RWPE1 (cell line): ENCODE data around the gene ABO.
"Not testable (repeated sequence)": the region's sequence is repeated elsewhere in the genome, so short reads cannot be mapped to it uniquely, and the experiment has no call there.

Experiments used
- CTCF ChIA-PET: fragments of 350-600 bp; sonication (Branson Sonifier 250); formaldehyde crosslinking; extraction: SDS; loops from one replicate; lab custom pipeline; 2021; lab: Yijun Ruan, JAX
- POLR2A ChIA-PET: fragments of 400-600 bp; formaldehyde crosslinking; extraction: SDS; loops from one replicate; lab custom pipeline; 2020; ENCODE audit warnings: antibody characterized with exemption; ENCODE audit not compliant: low non-redundant PET; lab: Yijun Ruan, JAX
- DNase-seq: peaks from one replicate; pipeline ENCODE4 v3.0.0; 2012; ENCODE audit warnings: low spot score
- H3K27ac ChIP-seq: fragments of 450-650 bp; 2 replicates; pipeline ENCODE4 v1.5.1; 2017
- TF ChIP-seq, protein P1 (sequence below): fragments of 450-650 bp; conservative IDR thresholded peaks from 2 replicates; pipeline ENCODE4 v1.5.1; 2017; ENCODE audit warnings: low read depth, mild to moderate bottlenecking

The ABO gene

DNA sequence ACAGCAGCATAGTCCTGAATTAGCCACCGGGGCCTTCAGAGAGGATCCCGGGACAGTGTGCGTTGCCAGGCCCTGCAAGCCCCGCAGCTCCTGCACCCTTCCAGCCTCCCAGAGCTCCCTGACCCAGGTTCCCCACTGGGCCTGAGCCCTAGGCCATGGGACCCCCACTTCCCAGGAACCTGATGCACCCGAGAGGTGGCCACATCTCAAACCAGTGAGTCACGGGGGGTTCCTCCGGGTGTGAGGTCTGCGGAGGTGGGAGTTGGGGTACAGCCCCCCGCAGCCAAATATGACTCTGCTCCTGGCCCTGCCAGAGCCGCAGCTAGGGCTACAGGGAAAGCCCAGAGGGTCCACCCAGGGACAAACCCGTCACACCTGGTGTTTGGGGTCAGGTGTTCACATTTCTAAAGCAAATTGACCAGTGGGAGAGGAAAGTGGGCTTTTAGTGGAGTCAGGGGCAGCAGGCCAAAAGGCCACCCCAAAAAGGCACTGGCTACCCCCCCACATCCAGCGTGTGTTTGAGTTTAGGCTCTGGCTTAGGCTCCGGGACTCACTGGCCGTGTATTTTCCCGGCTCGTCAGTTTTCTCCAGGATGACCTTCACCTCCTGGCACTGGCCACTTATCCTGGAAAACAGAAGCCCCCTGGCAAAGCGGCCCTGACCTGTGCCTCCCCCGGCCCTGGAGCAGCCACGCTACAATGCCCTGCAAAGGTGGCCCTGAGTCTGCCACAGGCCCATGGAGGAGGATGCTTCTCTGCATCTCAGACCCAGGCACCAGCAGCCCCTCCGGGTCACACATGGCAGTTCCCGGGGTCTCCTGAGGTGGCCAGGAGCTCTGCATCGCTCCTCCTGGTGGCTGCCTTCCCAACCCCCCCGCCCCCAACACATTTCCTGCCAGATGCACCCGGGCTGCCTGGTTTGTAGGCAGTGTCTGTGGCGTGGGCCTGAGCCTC, 48.5 kb downstream of the ABO start:
- DNase-seq: no peak
- TF ChIP-seq, protein P1, sequence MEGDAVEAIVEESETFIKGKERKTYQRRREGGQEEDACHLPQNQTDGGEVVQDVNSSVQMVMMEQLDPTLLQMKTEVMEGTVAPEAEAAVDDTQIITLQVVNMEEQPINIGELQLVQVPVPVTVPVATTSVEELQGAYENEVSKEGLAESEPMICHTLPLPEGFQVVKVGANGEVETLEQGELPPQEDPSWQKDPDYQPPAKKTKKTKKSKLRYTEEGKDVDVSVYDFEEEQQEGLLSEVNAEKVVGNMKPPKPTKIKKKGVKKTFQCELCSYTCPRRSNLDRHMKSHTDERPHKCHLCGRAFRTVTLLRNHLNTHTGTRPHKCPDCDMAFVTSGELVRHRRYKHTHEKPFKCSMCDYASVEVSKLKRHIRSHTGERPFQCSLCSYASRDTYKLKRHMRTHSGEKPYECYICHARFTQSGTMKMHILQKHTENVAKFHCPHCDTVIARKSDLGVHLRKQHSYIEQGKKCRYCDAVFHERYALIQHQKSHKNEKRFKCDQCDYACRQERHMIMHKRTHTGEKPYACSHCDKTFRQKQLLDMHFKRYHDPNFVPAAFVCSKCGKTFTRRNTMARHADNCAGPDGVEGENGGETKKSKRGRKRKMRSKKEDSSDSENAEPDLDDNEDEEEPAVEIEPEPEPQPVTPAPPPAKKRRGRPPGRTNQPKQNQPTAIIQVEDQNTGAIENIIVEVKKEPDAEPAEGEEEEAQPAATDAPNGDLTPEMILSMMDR: no peak
- POLR2A ChIA-PET: no interaction called here
- no peak overlapping the region for H3K27ac ChIP-seq
- CTCF ChIA-PET: interaction anchor here (0.7 kb wide), 1 partner anchor 9 kb away, joined by 5 read pairs; no protein-coding TSS in a partner anchor

DNA sequence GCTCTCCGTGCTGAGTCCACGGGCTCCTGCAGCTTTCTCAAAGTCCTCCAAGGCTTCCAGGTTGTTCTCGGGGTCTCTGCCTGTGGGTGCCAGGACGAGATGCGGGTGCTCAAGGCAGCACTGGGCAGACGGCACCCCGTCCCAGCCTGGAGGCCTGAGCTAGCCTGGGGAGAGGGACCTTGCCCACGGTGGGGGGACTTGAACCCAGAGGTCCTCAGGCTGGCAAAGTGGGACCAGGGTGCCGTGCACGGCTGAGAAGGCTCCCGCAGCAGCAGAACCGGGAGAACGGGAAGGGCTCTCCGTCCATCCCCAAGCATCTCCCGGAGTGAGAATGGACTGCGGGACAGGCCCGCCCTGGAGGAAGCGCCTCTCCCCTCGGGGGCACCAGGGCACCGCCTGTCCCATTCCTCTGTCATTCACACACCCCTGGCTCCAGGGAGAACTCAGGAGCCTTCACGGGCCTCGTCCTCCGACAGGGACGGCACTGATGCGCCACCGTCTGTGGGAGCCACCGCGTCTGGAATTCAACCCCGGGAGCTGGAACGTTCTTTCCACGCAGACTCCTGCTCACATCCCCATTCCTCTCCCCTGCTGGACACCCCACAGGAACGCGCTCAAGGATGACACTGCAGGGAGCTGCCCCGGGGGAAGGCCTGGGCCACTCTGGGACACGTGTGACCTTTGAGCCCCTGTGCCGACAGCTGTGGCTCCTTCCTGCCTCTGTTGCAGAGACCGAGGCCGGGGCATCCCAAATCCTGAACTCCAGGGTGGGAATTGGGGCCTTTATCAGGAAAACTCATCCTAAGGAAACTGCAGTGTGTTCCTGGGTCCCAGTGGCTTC, 49.6 kb downstream of the ABO start:
- H3K27ac ChIP-seq: no peak overlapping the region
- ChIA-PET CTCF (interaction anchor here (0.7 kb wide), 1 partner anchor 8 kb away, joined by 5 read pairs; no protein-coding TSS in a partner anchor), POLR2A (no interaction called here)
- no peak for DNase-seq
- TF ChIP-seq, protein P1: no peak

DNA sequence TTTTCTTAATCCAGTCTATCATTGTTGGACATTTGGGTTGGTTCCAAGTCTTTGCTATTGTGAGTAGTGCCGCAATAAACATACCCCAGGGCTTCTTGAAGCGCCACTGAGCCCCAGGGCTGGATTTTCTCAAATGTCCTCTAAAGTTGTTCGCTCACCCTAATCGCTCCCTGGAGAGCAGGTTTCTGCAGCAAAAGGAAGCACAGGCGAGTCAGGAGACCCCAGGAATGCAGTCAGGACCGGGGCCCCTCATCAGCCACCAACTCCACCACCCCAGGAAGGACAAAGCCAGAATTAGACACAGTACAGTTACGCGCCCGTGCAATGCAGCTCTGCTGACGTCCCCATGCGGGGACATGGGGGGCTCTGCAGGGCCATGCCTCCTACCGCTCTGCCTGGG, 50.2 kb downstream of the ABO start:
- ChIA-PET CTCF (no interaction called here), POLR2A (no interaction called here)
- no peak overlapping the region for H3K27ac ChIP-seq
- TF ChIP-seq, protein P1: no peak
- DNase-seq: no peak

DNA sequence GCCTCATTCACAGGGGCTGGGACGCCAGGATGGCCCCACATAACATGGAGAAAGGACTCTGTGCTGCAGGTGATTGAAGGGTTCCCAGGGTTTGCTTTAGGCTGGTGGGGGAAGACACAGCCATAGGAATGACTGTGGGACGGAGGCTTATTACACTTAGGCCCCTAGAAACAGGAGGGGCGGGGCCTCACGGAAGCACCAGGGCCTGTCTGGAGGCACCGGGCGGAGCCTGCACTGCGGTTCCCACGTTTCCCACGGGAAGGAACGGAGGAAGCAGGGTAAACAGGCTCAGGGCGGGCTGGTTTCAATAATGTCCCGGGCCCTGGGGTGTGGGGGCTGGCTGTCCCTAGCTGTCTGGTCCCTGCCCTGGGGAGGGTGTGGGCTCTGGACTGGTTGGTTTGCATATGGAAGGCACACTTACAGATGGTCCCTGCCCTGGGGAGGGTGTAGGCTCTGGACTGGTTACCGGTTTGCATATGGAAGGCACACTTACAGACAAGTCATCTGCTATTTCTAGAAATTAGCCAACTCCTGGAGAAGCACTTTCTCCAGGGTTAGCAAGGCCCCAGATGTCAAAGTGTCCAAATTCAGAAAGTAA, 51.7 kb downstream of the ABO start:
- POLR2A ChIA-PET, DNase-seq, H3K27ac ChIP-seq: not testable (repeated sequence)
- CTCF ChIA-PET: interaction anchor here (0.8 kb wide), 1 partner anchor 36 kb away, joined by 3 read pairs; no protein-coding TSS in a partner anchor

DNA sequence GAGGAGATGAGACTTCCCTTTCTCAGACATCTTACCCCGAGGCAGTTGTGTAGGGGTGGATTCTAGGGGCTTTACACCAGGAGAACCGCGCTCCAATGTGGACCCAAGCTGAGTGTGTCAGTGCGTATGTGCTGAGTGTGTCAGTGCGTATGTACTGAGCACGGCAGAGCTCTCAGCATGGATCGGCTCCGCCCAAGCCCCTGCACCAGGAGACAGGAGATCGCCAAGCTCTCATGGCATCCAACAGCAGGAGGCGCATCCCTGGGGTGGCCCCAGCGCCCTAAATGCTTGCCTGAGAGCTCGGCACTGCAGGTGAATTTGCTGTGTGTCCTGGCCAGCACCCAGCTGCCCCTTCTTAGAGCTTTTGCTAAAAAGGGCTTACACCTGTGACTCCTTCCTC, 53.0 kb downstream of the ABO start:
- H3K27ac ChIP-seq, CTCF ChIA-PET, DNase-seq: not testable (repeated sequence)
- POLR2A ChIA-PET: interaction anchor here (0.6 kb wide), 1 partner anchor 343 kb away, joined by 3 read pairs; no protein-coding TSS in a partner anchor

DNA sequence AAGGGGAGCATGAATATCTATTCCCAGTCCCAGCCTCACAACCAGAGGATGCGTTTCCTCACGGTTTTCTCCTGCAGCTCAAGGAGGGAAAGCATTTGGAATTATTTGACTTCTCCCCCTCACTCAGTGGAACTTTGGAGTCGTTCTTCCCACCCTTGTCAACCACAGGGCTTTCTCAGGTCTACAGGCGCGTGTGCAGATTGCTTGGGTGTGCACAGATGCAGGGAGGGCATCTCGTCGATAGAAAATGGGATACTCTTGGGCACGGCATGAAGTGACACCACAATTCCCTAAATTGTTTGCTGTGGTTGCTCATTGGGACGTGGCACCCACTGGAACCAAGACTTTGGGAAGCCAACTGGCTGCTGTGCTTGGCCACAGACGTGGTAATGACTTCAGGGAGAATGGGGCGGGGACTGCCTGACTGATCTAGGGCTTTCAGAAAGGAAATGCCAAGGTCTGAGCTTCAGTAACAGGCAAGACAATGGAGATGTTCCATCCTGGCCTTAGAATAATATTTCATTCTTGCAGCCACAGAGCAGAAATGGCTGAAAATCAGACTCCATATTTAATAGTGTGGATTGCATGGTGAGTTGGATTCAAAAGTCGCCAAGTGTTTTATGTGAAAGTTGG, 53.7 kb downstream of the ABO start:
- ChIA-PET CTCF (no interaction called here), POLR2A (no interaction called here)
- TF ChIP-seq, protein P1: no peak
- DNase-seq: no peak
- no peak overlapping the region for H3K27ac ChIP-seq

DNA sequence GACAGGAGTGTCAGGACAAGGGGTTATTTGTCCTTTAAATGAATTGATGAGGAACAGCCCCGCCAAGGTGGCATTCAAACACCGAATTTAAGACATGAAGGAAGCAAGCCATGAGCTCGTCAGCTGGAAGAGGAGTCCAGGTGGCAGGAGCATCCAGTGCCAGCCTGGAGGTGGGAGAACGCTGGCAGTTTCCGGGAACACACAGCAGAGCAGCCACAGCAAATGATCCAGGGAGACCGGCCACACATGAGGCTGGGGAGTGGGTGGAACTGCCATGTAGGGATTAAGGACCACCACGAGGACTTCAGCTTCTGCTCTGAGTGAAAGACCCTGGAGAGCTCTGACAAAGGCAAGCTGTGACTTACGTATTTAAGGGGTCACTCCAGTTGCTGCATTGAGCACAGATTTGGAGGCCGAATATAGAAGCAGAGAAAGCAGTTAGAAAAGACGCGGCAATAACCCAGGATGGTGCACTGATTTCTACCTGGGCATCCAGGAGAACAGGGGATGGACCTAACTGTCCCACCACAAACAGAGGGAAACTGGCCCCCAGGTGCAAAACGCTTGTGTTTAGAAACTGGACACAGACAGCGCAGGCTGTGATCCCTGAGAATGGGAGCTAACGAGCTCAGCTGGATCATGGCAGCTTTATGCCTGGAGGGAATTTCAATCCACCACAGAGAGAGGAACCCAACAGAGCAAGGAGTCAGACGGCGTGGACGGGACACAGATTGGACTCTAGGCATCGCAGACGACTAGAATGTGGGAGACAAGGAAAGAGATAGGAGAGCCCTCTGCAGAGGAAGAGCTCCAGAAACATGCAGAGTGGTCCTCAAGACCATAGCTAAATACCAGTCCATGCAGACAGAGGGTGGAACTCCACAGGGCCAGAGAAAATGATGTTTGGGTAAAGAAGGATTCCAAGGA, 56.7 kb downstream of the ABO start:
- POLR2A ChIA-PET, DNase-seq, H3K27ac ChIP-seq: not testable (repeated sequence)
- CTCF ChIA-PET: interaction anchor here (0.6 to 1.3 kb wide), 2 partner anchors 8 to 21 kb away, joined by 4 to 5 read pairs; no protein-coding TSS in a partner anchor

DNA sequence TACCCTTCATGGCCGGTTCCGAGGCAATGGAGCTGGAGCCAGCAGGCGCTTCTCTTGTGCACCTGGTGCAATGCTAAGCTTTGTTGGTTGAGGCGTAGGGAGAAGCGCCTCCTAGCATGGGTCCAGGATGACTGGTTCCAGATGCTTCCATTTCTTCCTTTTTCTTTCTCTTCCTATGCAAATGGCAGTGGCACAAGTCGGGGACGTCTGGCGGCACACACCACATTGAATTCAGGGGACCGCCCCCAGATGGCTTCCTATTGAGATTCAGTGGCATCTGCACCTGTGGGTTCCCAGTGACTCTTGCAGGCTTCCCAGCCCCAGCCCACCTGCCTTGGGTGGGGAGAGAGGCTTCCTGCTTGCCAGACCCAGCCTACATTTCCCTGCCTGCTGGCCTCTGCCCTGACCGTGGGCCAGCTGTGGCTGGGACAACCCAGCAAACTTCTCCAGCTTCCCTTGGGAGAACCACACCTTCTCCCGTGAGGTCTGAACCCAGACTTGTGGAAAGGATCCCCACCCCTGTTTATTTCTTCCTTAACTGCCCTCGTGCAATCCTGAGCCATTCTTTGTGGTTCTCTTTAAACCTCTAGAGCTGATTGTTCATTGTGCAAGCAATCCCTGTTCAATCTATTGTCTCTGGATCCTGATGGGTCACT, 57.5 kb downstream of the ABO start:
- POLR2A ChIA-PET, DNase-seq, H3K27ac ChIP-seq: not testable (repeated sequence)
- CTCF ChIA-PET: interaction anchor here (0.6 kb wide), 2 partner anchors 9 to 195 kb away, joined by 5 to 6 read pairs; no protein-coding TSS in a partner anchor

DNA sequence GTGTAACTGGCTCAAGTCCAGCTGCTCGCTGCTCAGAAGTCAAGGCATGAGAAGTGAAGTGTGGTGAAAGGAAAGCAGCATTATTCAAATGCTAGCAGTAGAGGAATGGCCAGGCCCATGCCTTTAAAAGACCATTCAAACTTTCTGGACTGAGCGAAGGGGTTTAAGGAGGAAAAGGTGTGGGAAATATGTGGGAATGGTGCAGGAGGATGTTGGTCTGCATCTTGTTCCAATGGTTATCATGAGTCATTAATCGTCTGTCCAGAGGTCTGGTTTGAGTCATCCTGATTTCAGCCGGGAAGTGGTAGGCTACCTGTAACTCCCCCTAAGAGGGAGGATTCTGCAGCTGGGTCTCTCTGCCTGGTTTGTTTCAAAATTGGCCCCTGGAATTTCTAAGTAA, 60.7 kb downstream of the ABO start:
- H3K27ac ChIP-seq, CTCF ChIA-PET, POLR2A ChIA-PET: not testable (repeated sequence)
- DNase-seq: peak; percentile 63
